GM23338 (cell line): ENCODE data around the gene NDUFS6. TPM values are rescaled to one million over a fixed set of nuclear protein-coding genes. Genes with fewer than 3 reads are reported as not detected.

ENCODE experiments used
- ATAC-seq: fragments of 200-7000 bp; cut with Tn5 transposase; 3 replicates; pipeline ENCODE4 v1.9.1; 2020
- DNase-seq: peaks from one replicate; pipeline ENCODE4 v3.0.0-alpha.2; 2015; ENCODE audit warnings: low spot score
- H2AFZ ChIP-seq: fragments of 200-600 bp; sonication (generic); 2 replicates; pipeline ENCODE4 v1.8.0; 2016; ENCODE audit warnings: antibody characterized with exemption, mild to moderate bottlenecking, moderate library complexity
- H3F3A ChIP-seq: fragments of 200-600 bp; sonication (generic); replicated peaks from 2 replicates; pipeline ENCODE4 v1.8.0; 2017; ENCODE audit warnings: antibody characterized with exemption, mixed run types, low read depth
- H3K27ac ChIP-seq: fragments of 200-600 bp; sonication (generic); 2 replicates; pipeline ENCODE4 v1.6.1; 2016; ENCODE audit warnings: low read depth
- H3K27me3 ChIP-seq: fragments of 200-600 bp; sonication (generic); 2 replicates; pipeline ENCODE4 v1.8.0; 2016; ENCODE audit warnings: mild to moderate bottlenecking, mixed run types, moderate library complexity; ENCODE audit not compliant: insufficient read depth
- H3K36me3 ChIP-seq: fragments of 200-600 bp; sonication (generic); 2 replicates; pipeline ENCODE4 v1.8.0; 2016; ENCODE audit warnings: mild to moderate bottlenecking; ENCODE audit not compliant: insufficient read depth
- H3K4me1 ChIP-seq: fragments of 200-600 bp; sonication (generic); 2 replicates; pipeline ENCODE4 v1.8.0; 2016; ENCODE audit warnings: mild to moderate bottlenecking, moderate library complexity; ENCODE audit not compliant: insufficient read depth
- H3K4me2 ChIP-seq: fragments of 200-600 bp; sonication (generic); 2 replicates; pipeline ENCODE4 v1.7.1; 2017; ENCODE audit warnings: mixed run types
- H3K4me3 ChIP-seq: fragments of 200-600 bp; sonication (generic); 2 replicates; pipeline ENCODE4 v1.6.1; 2016; ENCODE audit warnings: mixed run types
- H3K79me2 ChIP-seq: fragments of 200-600 bp; sonication (generic); replicated peaks from 2 replicates; pipeline ENCODE4 v1.8.0; 2017; ENCODE audit warnings: mild to moderate bottlenecking; ENCODE audit not compliant: insufficient read depth
- H3K9me2 ChIP-seq: fragments of 200-600 bp; sonication (generic); 2 replicates; pipeline ENCODE4 v1.8.0; 2017; ENCODE audit not compliant: insufficient read depth
- H4K20me1 ChIP-seq: fragments of 200-600 bp; sonication (generic); replicated peaks from 2 replicates; pipeline ENCODE4 v1.8.0; 2017; ENCODE audit warnings: mild to moderate bottlenecking; ENCODE audit not compliant: insufficient read depth
- H3K27ac Mint-ChIP-seq: 2 replicates; pipeline ENCODE4 v1.8.0; 2020; ENCODE audit warnings: inconsistent platforms, mild to moderate bottlenecking, moderate library complexity, mixed read lengths
- H3K27me3 Mint-ChIP-seq: 3 replicates; pipeline ENCODE4 v1.8.0; 2022; ENCODE audit warnings: low read depth, mild to moderate bottlenecking, moderate library complexity, mixed read lengths, inconsistent platforms; ENCODE audit not compliant: insufficient read depth, poor library complexity
- H3K36me3 Mint-ChIP-seq: 3 replicates; pipeline ENCODE4 v1.8.0; 2021; ENCODE audit warnings: low read depth, mild to moderate bottlenecking, inconsistent platforms, moderate library complexity, mixed read lengths
- H3K4me1 Mint-ChIP-seq: 3 replicates; pipeline ENCODE4 v1.8.0; 2020; ENCODE audit warnings: mild to moderate bottlenecking, inconsistent platforms, mixed read lengths
- H3K4me3 Mint-ChIP-seq: 3 replicates; pipeline ENCODE4 v1.8.0; 2021; ENCODE audit warnings: moderate library complexity, mild to moderate bottlenecking, inconsistent platforms, mixed read lengths
- H3K9me3 Mint-ChIP-seq: 3 replicates; pipeline ENCODE4 v1.8.0; 2020; ENCODE audit warnings: moderate library complexity, mild to moderate bottlenecking, inconsistent platforms, mixed read lengths
- CREB1 ChIP-seq: fragments of 250-450 bp; sonication (Bioruptor Pico); IDR thresholded peaks from 2 replicates; pipeline ENCODE4 v1.5.0; 2020; ENCODE audit warnings: low read depth, mild to moderate bottlenecking, moderate library complexity
- EZH2 ChIP-seq: fragments of 200-600 bp; sonication (generic); IDR thresholded peaks from one replicate; pipeline ENCODE4 v1.8.0; 2017; ENCODE audit warnings: antibody characterized with exemption, mild to moderate bottlenecking, low read depth; ENCODE audit not compliant: unreplicated experiment
- EZH2phosphoT487 ChIP-seq: fragments of 200-600 bp; sonication (generic); IDR thresholded peaks from one replicate; pipeline ENCODE4 v1.8.1; 2018; ENCODE audit warnings: antibody characterized with exemption; ENCODE audit not compliant: unreplicated experiment
- JUNB ChIP-seq: IDR thresholded peaks from one replicate; pipeline ENCODE4 v1.6.1; 2016; ENCODE audit warnings: antibody characterized with exemption; ENCODE audit not compliant: unreplicated experiment
- NANOG ChIP-seq: IDR thresholded peaks from 2 replicates; pipeline ENCODE4 v1.6.1; 2016; ENCODE audit warnings: antibody characterized with exemption, borderline replicate concordance
- POLR2AphosphoS5 ChIP-seq: IDR thresholded peaks from 2 replicates; pipeline ENCODE4 v1.6.1; 2016; ENCODE audit warnings: antibody characterized with exemption, low read depth
- STAT1 ChIP-seq: IDR thresholded peaks from one replicate; pipeline ENCODE4 v1.6.1; 2016; ENCODE audit warnings: antibody characterized with exemption; ENCODE audit not compliant: unreplicated experiment
- ZNF114 ChIP-seq: fragments of 250-450 bp; sonication (Bioruptor Pico); IDR thresholded peaks from 2 replicates; pipeline ENCODE4 v1.5.0; 2020; ENCODE audit warnings: mild to moderate bottlenecking, moderate library complexity
- ZNF331 ChIP-seq: fragments of 250-450 bp; sonication (Bioruptor Pico); IDR thresholded peaks from 2 replicates; pipeline ENCODE4 v1.5.0; 2020; ENCODE audit warnings: low read depth, mild to moderate bottlenecking, moderate library complexity
- polyA plus RNA-seq: library from polyadenylated mRNA; unstranded; fragments of >200 nt; fragmentation: Nextera tagmentation; extraction: Ambion mirVana; gene quantifications from 2 replicates; pipeline ENCODE4 v1.2.1, GENCODE V29; 2016
- total RNA-seq: library from RNA; depleted of rRNA; stranded (reverse); fragments of >200 nt; shearing (Covaris generic); gene quantifications from 2 replicates; pipeline ENCODE4 v1.2.3, GENCODE V29; 2014
- TF ChIP-seq, protein P1 (sequence below), 2 experiments: fragments of 200-600 bp in 1 of 2; sonication (generic) in 1 of 2; conservative IDR thresholded peaks; 2 replicates each; pipeline versions ENCODE4 v1.5.1 to v1.6.1; 2016 to 2017; ENCODE audit warnings: antibody characterized with exemption in 2 of 2, low read depth in 2 of 2, mild to moderate bottlenecking in 2 of 2, moderate library complexity in 1 of 2
- TF ChIP-seq, protein P2 (sequence below): IDR thresholded peaks from 2 replicates; pipeline ENCODE4 v1.6.1; 2016; ENCODE audit warnings: antibody characterized with exemption
- TF ChIP-seq, protein P3 (sequence below): fragments of 250-450 bp; sonication (Bioruptor Pico); IDR thresholded peaks from 2 replicates; pipeline ENCODE4 v1.5.0; 2020; ENCODE audit warnings: mild to moderate bottlenecking, moderate library complexity
- TF ChIP-seq, protein P4 (sequence below): IDR thresholded peaks from one replicate; pipeline ENCODE4 v1.6.1; 2018; ENCODE audit warnings: antibody characterized with exemption; ENCODE audit not compliant: unreplicated experiment

The NDUFS6 gene
- total and polyA plus RNA-seq, 2 experiments from 2014 or later: 94.8 to 289 TPM

DNA sequence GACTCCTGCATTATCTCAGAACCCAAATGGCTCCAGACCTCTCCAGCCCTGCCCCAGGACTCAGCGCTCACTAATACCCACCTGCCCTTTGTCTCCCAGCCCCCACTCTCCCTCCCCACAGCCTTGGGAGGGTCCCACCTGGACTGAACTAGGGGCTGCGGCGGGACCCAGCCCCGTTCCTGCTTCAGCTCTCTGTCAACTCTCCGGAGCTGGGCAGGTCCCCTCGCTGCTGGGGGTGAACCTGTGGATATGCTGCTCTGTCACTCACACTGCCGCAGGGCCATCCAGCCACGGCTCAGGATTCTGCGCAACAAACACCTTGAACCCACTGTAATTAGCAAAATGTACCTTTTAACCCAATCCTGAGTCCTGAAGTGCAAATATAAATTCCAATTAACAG, 36.8 kb downstream of the NDUFS6 start:
- Histone ChIP-seq H3K79me2 (no peaks in the 10 kb centered on the region), H3F3A (no peaks in the 10 kb centered on the region), H2AFZ (no peak overlapping the region), H3K4me3 (no peak overlapping the region), H3K9me2 (no peaks in the 10 kb centered on the region), H3K36me3 (no peaks in the 10 kb centered on the region), H4K20me1 (no peaks in the 10 kb centered on the region), H3K4me2 (no peak overlapping the region), H3K27ac (no peak overlapping the region), H3K4me1 (peaks cover 9% of the 10 kb centered on the region), H3K27me3 (no peaks in the 10 kb centered on the region)
- Mint-ChIP-seq H3K36me3 (no peaks in the 10 kb centered on the region), H3K27me3 (peaks cover 9% of the 10 kb centered on the region), H3K4me1 (peaks cover 34% of the 10 kb centered on the region), H3K4me3 (no peak overlapping the region), H3K9me3 (no peaks in the 10 kb centered on the region), H3K27ac (no peak overlapping the region; the same call in 1 of the 2 replicates)
- no peak for ATAC-seq
- no peak for DNase-seq
- TF ChIP-seq, protein P1, sequence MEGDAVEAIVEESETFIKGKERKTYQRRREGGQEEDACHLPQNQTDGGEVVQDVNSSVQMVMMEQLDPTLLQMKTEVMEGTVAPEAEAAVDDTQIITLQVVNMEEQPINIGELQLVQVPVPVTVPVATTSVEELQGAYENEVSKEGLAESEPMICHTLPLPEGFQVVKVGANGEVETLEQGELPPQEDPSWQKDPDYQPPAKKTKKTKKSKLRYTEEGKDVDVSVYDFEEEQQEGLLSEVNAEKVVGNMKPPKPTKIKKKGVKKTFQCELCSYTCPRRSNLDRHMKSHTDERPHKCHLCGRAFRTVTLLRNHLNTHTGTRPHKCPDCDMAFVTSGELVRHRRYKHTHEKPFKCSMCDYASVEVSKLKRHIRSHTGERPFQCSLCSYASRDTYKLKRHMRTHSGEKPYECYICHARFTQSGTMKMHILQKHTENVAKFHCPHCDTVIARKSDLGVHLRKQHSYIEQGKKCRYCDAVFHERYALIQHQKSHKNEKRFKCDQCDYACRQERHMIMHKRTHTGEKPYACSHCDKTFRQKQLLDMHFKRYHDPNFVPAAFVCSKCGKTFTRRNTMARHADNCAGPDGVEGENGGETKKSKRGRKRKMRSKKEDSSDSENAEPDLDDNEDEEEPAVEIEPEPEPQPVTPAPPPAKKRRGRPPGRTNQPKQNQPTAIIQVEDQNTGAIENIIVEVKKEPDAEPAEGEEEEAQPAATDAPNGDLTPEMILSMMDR (conservative IDR thresholded peaks at IDR 0.05; ENCODE audit: low read depth in 2 of 2): no peak
- TF ChIP-seq NANOG (no peak), EZH2 (no peak), POLR2AphosphoS5 (no peak), EZH2phosphoT487 (no peak), STAT1 (no peak), JUNB (no peak), ZNF114 (no peak), CREB1 (CRISPR knock-in tag) (no peak), ZNF331 (CRISPR knock-in tag) (no peak)
- TF ChIP-seq, protein P2, sequence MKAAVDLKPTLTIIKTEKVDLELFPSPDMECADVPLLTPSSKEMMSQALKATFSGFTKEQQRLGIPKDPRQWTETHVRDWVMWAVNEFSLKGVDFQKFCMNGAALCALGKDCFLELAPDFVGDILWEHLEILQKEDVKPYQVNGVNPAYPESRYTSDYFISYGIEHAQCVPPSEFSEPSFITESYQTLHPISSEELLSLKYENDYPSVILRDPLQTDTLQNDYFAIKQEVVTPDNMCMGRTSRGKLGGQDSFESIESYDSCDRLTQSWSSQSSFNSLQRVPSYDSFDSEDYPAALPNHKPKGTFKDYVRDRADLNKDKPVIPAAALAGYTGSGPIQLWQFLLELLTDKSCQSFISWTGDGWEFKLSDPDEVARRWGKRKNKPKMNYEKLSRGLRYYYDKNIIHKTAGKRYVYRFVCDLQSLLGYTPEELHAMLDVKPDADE: no peak
- TF ChIP-seq, protein P3, sequence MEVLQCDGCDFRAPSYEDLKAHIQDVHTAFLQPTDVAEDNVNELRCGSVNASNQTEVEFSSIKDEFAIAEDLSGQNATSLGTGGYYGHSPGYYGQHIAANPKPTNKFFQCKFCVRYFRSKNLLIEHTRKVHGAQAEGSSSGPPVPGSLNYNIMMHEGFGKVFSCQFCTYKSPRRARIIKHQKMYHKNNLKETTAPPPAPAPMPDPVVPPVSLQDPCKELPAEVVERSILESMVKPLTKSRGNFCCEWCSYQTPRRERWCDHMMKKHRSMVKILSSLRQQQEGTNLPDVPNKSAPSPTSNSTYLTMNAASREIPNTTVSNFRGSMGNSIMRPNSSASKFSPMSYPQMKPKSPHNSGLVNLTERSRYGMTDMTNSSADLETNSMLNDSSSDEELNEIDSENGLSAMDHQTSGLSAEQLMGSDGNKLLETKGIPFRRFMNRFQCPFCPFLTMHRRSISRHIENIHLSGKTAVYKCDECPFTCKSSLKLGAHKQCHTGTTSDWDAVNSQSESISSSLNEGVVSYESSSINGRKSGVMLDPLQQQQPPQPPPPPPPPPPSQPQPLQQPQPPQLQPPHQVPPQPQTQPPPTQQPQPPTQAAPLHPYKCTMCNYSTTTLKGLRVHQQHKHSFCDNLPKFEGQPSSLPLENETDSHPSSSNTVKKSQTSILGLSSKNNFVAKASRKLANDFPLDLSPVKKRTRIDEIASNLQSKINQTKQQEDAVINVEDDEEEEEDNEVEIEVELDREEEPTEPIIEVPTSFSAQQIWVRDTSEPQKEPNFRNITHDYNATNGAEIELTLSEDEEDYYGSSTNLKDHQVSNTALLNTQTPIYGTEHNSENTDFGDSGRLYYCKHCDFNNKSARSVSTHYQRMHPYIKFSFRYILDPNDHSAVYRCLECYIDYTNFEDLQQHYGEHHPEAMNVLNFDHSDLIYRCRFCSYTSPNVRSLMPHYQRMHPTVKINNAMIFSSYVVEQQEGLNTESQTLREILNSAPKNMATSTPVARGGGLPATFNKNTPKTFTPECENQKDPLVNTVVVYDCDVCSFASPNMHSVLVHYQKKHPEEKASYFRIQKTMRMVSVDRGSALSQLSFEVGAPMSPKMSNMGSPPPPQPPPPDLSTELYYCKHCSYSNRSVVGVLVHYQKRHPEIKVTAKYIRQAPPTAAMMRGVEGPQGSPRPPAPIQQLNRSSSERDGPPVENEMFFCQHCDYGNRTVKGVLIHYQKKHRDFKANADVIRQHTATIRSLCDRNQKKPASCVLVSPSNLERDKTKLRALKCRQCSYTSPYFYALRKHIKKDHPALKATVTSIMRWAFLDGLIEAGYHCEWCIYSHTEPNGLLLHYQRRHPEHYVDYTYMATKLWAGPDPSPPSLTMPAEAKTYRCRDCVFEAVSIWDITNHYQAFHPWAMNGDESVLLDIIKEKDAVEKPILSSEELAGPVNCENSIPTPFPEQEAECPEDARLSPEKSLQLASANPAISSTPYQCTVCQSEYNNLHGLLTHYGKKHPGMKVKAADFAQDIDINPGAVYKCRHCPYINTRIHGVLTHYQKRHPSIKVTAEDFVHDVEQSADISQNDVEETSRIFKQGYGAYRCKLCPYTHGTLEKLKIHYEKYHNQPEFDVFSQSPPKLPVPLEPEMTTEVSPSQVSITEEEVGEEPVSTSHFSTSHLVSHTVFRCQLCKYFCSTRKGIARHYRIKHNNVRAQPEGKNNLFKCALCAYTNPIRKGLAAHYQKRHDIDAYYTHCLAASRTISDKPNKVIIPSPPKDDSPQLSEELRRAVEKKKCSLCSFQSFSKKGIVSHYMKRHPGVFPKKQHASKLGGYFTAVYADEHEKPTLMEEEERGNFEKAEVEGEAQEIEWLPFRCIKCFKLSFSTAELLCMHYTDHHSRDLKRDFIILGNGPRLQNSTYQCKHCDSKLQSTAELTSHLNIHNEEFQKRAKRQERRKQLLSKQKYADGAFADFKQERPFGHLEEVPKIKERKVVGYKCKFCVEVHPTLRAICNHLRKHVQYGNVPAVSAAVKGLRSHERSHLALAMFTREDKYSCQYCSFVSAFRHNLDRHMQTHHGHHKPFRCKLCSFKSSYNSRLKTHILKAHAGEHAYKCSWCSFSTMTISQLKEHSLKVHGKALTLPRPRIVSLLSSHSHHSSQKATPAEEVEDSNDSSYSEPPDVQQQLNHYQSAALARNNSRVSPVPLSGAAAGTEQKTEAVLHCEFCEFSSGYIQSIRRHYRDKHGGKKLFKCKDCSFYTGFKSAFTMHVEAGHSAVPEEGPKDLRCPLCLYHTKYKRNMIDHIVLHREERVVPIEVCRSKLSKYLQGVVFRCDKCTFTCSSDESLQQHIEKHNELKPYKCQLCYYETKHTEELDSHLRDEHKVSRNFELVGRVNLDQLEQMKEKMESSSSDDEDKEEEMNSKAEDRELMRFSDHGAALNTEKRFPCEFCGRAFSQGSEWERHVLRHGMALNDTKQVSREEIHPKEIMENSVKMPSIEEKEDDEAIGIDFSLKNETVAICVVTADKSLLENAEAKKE: no peak
- TF ChIP-seq, protein P4, sequence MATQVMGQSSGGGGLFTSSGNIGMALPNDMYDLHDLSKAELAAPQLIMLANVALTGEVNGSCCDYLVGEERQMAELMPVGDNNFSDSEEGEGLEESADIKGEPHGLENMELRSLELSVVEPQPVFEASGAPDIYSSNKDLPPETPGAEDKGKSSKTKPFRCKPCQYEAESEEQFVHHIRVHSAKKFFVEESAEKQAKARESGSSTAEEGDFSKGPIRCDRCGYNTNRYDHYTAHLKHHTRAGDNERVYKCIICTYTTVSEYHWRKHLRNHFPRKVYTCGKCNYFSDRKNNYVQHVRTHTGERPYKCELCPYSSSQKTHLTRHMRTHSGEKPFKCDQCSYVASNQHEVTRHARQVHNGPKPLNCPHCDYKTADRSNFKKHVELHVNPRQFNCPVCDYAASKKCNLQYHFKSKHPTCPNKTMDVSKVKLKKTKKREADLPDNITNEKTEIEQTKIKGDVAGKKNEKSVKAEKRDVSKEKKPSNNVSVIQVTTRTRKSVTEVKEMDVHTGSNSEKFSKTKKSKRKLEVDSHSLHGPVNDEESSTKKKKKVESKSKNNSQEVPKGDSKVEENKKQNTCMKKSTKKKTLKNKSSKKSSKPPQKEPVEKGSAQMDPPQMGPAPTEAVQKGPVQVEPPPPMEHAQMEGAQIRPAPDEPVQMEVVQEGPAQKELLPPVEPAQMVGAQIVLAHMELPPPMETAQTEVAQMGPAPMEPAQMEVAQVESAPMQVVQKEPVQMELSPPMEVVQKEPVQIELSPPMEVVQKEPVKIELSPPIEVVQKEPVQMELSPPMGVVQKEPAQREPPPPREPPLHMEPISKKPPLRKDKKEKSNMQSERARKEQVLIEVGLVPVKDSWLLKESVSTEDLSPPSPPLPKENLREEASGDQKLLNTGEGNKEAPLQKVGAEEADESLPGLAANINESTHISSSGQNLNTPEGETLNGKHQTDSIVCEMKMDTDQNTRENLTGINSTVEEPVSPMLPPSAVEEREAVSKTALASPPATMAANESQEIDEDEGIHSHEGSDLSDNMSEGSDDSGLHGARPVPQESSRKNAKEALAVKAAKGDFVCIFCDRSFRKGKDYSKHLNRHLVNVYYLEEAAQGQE: no peak
